Naive thymus-derived CD4-positive, alpha-beta T cell (primary cell): ENCODE results near the gene GRIK4. TPM values are rescaled to one million over a fixed set of nuclear protein-coding genes. Genes with fewer than 3 reads are reported as not detected.
A peak's percentile ranks its signal among the peaks of the same experiment; 100 is the strongest.

Source experiments
- ATAC-seq: fragments of 150-1000 bp; cut with Tn5 transposase; 2 replicates; pipeline ENCODE4 v1.10.0; 2021; ENCODE audit warnings: mild to moderate bottlenecking, moderate library complexity
- CTCF ChIA-PET: fragments of 350-600 bp; sonication (Branson Sonifier 250); formaldehyde crosslinking; loops from one replicate; lab custom pipeline; 2021; ENCODE audit warnings: antibody characterized with exemption; lab: Charles Lee
- POLR2A ChIA-PET: fragments of 350-600 bp; sonication (Branson Sonifier 250); formaldehyde crosslinking; loops from one replicate; lab custom pipeline; 2021; ENCODE audit warnings: antibody characterized with exemption, inconsistent platforms; lab: Charles Lee
- DNase-seq, 9 donors: peaks; one replicate each; pipeline versions ENCODE4 v3.0.0 to v3.0.0-alpha.2; 2020 to 2022; ENCODE audit warnings: mixed read lengths in 1 of 9
- H3K27ac ChIP-seq: one replicate; pipeline ENCODE4 v1.7.0; 2013; ENCODE audit warnings: mild to moderate bottlenecking, low read depth, low read length, moderate library complexity
- H3K27me3 ChIP-seq, 2 donors: one replicate each; pipeline ENCODE4 v1.7.0; 2013; ENCODE audit warnings: low read length in 2 of 2, mild to moderate bottlenecking in 2 of 2, moderate library complexity in 2 of 2; ENCODE audit not compliant: control insufficient read depth in 2 of 2, insufficient read depth in 2 of 2
- H3K36me3 ChIP-seq, 3 experiments: 1 replicate in 2 of 3; 2 replicates in 1 of 3; pipeline ENCODE4 v1.7.0; 2013; ENCODE audit warnings: low read length in 3 of 3, mild to moderate bottlenecking in 3 of 3, moderate library complexity in 1 of 3; ENCODE audit not compliant: insufficient read depth in 3 of 3, control insufficient read depth in 2 of 3
- H3K4me1 ChIP-seq, 2 donors: one replicate each; pipeline ENCODE4 v1.7.0; 2013; ENCODE audit warnings: low read length in 2 of 2, mild to moderate bottlenecking in 2 of 2, moderate library complexity in 1 of 2; ENCODE audit not compliant: control insufficient read depth in 2 of 2, insufficient read depth in 2 of 2
- H3K4me3 ChIP-seq: 2 replicates; pipeline ENCODE4 v1.7.0; 2013; ENCODE audit warnings: mild to moderate bottlenecking, low read length
- H3K9me3 ChIP-seq, 3 experiments: 1 replicate in 2 of 3; 2 replicates in 1 of 3; pipeline ENCODE4 v1.7.0; 2013; ENCODE audit warnings: low read length in 3 of 3; ENCODE audit not compliant: control insufficient read depth in 2 of 3
- H3K27ac Mint-ChIP-seq, 9 donors: one replicate each; pipeline ENCODE4 v1.8.0; 2020 to 2022; ENCODE audit warnings: mixed read lengths in 9 of 9, mild to moderate bottlenecking in 8 of 9, moderate library complexity in 5 of 9, inconsistent platforms in 2 of 9
- H3K27me3 Mint-ChIP-seq, 5 donors: one replicate each; pipeline ENCODE4 v1.8.0; 2021 to 2022; ENCODE audit warnings: mixed read lengths in 5 of 5, mild to moderate bottlenecking in 1 of 5
- H3K36me3 Mint-ChIP-seq, 5 donors: one replicate each; pipeline ENCODE4 v1.8.0; 2020 to 2022; ENCODE audit warnings: mixed read lengths in 5 of 5, mild to moderate bottlenecking in 3 of 5, inconsistent platforms in 1 of 5
- H3K4me1 Mint-ChIP-seq, 7 donors: one replicate each; pipeline ENCODE4 v1.8.0; 2020 to 2022; ENCODE audit warnings: mixed read lengths in 7 of 7, mild to moderate bottlenecking in 3 of 7, inconsistent platforms in 1 of 7
- H3K4me3 Mint-ChIP-seq, 10 donors: one replicate each; pipeline ENCODE4 v1.8.0; 2020 to 2022; ENCODE audit warnings: mild to moderate bottlenecking in 10 of 10, mixed read lengths in 10 of 10, moderate library complexity in 6 of 10, inconsistent platforms in 2 of 10
- H3K9me3 Mint-ChIP-seq, 11 donors: one replicate each; pipeline ENCODE4 v1.8.0; 2020 to 2022; ENCODE audit warnings: mixed read lengths in 11 of 11, mild to moderate bottlenecking in 4 of 11, inconsistent platforms in 1 of 11, moderate library complexity in 1 of 11
- intact Hi-C, 2 donors: fragments of 100-400 bp; cut with micrococcal nuclease; formaldehyde crosslinking; loops; one replicate each; pipeline ENCODE4 v1.15.1; 2023
- polyA plus RNA-seq, 2 donors: library from polyadenylated mRNA; unstranded; fragments of 300-500 nt; fragmentation: Illumina TruSeq; gene quantifications; one replicate each; pipeline ENCODE4 v1.2.3, GENCODE V29; 2021
- total RNA-seq, 6 experiments: library from RNA in 5 of 6; stranded (reverse) in 5 of 6; gene quantifications; 1 replicate in 5 of 6; 2 replicates in 1 of 6; pipeline ENCODE4 v1.2.3 and lab custom pipeline; 2021 to 2026

The GRIK4 gene
- total and polyA plus RNA-seq, 7 experiments from 2014 or later: 0.93 to 3.8 TPM; not detected in 5

DNA sequence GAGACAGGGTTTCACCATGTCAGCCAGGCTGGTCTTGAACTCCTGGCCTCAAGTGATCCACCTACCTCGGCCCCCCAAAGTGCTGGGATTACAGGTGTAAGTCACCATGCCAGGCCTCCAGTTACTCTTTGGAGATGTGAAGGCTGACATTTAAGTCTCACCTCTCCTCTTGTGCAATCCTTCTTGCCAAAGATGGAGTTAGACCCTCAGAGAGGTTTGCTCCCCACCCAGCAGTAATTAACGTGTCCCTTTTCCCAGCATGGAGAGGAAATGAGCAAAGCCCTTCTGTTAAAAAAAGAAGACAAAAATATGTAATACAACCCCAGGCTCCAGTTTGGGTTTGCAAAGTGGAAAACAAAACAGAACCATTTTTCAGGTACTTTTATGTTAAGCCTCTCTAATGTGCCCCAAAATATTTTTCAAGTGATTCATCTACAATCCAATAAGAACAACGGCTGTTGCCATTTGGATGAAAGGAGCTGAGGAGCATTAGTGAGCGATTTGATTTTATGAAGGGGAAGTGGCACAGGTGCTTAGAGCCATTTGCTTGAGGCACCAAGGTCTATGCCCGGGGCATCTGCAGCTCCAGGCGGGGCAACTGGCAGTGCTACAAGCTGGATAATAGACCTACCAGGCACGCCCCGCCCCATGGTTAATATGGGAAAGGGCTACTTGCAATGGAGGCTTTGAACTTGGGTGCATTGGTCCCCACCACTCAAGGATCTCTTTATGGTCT lies 57.2 kb downstream of the GRIK4 start:
- intact Hi-C loops: no loop called here
- no peak for ATAC-seq
- Mint-ChIP-seq H3K27ac (no peak overlapping the region), H3K4me3 (no peak overlapping the region), H3K27me3 (peaks cover 26 to 58% (median 39%) of the 10 kb centered on the region in 5 donors), H3K9me3 (no peaks in the 10 kb centered on the region), H3K36me3 (no peaks in the 10 kb centered on the region), H3K4me1 (peaks cover 0 to 8% (median 0%) of the 10 kb centered on the region in 7 donors)
- ChIA-PET CTCF (no interaction called here), POLR2A (no interaction called here)
- Histone ChIP-seq H3K27me3 (no peaks in the 10 kb centered on the region), H3K36me3 (no peaks in the 10 kb centered on the region), H3K4me1 (no peaks in the 10 kb centered on the region), H3K4me3 (no peak overlapping the region), H3K27ac (no peak overlapping the region), H3K9me3 (no peaks in the 10 kb centered on the region)
- DNase-seq: no peak

DNA sequence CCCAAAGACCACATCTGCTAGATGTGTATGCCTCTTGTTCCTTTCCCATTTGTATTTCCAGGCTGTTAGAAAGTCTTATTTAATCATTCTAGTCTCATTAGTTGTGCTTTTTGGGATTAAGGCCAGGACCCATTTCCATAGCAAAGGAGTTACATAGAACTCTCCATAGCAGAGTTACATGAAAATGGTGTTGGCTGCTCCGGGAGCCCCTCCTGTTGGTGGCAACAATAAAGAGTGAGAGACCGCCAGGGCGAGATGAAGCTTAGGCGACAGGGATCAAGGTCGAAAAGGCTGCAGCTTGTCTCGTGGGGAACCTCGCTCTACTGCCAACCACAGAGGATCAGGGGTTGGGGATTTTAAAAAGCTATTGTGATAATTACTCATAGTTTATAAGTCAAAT lies 58.3 kb downstream of the GRIK4 start:
- ChIA-PET POLR2A (no interaction called here), CTCF (no interaction called here)
- H3K27ac Mint-ChIP-seq: no peak overlapping the region
- Histone ChIP-seq H3K36me3 (no peaks in the 10 kb centered on the region), H3K9me3 (no peaks in the 10 kb centered on the region), H3K4me3 (no peak overlapping the region), H3K27ac (no peak overlapping the region), H3K27me3 (no peaks in the 10 kb centered on the region), H3K4me1 (no peaks in the 10 kb centered on the region)
- H3K4me1 Mint-ChIP-seq: peaks cover 0 to 8% (median 0%) of the 10 kb centered on the region in 7 donors
- no peak for ATAC-seq
- H3K27me3 Mint-ChIP-seq: peaks cover 24 to 62% (median 42%) of the 10 kb centered on the region in 5 donors
- no peaks in the 10 kb centered on the region for H3K36me3 Mint-ChIP-seq
- H3K9me3 Mint-ChIP-seq: no peaks in the 10 kb centered on the region
- intact Hi-C loops: no loop called here
- no peak overlapping the region for H3K4me3 Mint-ChIP-seq
- no peak for DNase-seq

DNA sequence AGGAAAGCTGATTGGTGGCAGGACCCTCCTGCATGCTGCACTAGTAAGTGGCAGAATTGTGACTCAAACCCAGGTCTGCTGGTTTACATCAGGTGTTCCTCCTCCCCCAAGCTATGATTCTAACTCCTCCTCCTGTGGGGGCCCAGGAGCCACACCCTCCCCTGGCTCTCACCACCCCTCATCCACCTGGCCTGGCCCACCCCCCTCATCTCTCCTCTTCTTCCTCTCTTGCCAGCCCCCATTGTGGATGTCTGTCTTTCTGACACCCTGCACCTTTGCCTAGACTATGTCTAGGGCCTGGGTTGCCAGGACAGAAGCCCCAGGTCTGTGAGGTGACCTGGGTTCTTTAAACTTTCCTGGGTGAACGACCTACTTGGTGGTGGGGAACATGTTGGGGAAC lies 59.9 kb downstream of the GRIK4 start:
- H3K27ac ChIP-seq: no peak overlapping the region

DNA sequence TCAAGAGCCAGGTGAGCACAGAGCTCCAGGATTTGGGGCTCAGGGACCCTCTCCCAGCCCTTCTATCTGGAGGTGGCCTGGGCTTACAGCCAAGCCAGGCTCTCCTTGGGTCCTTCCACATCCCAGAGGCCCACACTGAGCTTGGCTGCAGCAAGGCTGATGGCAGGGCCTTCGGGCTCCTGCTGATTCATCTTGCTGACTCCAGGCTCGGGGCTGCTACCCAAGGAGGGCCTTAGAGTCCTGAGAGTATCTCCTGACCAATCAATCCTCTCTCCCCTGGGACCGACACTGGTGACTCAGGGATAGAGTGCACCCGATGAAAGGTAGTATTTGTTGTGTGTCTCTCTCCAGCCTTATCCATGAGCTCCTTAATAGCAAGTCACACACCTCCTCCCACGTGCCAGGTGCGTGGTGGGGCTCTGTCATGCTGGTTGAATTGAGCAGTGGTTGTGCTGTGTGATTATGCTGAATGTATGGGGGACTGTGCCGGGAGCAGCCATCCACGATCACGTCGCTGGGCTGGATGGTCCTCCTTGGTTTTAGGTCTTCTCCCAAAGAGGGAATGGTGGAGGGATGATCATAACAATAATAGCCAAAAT lies 62.3 kb downstream of the GRIK4 start:
- Mint-ChIP-seq H3K4me1 (peaks cover 0 to 2% (median 0%) of the 10 kb centered on the region in 7 donors), H3K4me3 (no peak overlapping the region), H3K36me3 (no peaks in the 10 kb centered on the region), H3K9me3 (peaks cover 0 to 1% (median 0%) of the 10 kb centered on the region in 11 donors), H3K27me3 (peaks cover 3 to 55% (median 36%) of the 10 kb centered on the region in 5 donors), H3K27ac (no peak overlapping the region)
- intact Hi-C loops: no loop called here
- ATAC-seq: no peak
- no peak overlapping the region for H3K27ac ChIP-seq
- no peaks in the 10 kb centered on the region for H3K9me3 ChIP-seq
- H3K4me1 ChIP-seq: no peaks in the 10 kb centered on the region
- H3K4me3 ChIP-seq: no peak overlapping the region
- ChIA-PET POLR2A (no interaction called here), CTCF (no interaction called here)
- no peak for DNase-seq
- no peaks in the 10 kb centered on the region for H3K36me3 ChIP-seq
- H3K27me3 ChIP-seq: no peaks in the 10 kb centered on the region

More for the DNA sequence above, 59.9 kb downstream of the GRIK4 start:
- H3K4me1 ChIP-seq: no peaks in the 10 kb centered on the region
- ATAC-seq (no peak), DNase-seq (no peak)
- no peaks in the 10 kb centered on the region for H3K9me3 Mint-ChIP-seq
- no peak overlapping the region for H3K4me3 Mint-ChIP-seq
- H3K36me3 Mint-ChIP-seq: no peaks in the 10 kb centered on the region
- intact Hi-C loops: no loop called here
- no peak overlapping the region for H3K4me3 ChIP-seq
- no peaks in the 10 kb centered on the region for H3K4me1 Mint-ChIP-seq
- no peaks in the 10 kb centered on the region for H3K9me3 ChIP-seq
- ChIA-PET POLR2A (no interaction called here), CTCF (no interaction called here)
- peak overlapping the region in 1 of 9 donors; percentile 22 for H3K27ac Mint-ChIP-seq
- peaks cover 9 to 60% (median 42%) of the 10 kb centered on the region in 5 donors for H3K27me3 Mint-ChIP-seq
- no peaks in the 10 kb centered on the region for H3K27me3 ChIP-seq
- no peaks in the 10 kb centered on the region for H3K36me3 ChIP-seq

DNA sequence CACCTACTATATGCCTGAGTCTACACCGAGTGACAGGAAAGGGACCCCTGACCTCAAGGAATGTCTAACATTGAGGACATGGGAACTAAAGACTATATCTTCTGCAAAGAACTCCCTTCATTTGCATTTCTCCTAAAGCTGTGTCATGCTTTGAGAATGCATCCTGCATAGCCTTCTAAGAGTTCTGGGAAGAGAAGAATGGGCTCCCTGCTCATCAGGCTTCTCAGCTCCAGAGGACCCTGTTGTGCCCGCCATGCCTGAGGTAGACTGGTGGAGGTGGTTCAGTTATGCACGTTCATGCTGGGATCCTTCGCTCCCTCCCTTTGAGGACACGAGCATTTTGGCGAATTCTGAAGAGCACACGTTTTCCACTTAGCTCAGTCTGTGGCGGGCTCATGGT lies 63.3 kb downstream of the GRIK4 start:
- intact Hi-C loops: no loop called here
- H3K4me3 Mint-ChIP-seq: no peak overlapping the region

DNA sequence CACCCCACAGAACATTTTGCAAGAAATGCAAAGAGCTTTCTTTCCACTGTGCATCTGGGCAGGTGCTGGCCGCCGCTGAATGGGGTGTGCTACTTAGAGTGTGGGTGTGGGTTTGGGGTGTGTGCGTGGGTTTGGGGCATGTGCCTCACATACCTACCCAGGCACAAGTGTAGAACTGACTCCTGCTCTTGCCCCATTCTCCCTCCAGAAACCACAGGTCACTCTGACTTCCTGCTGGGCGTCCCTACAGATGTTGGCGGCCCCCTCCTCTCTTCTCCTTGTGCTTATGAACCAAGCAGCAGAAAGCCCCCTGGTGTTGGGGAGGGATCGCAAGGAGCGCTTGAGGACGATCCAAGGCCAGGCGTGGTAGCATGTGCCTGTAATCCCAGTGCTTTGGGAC lies 63.9 kb downstream of the GRIK4 start:
- Mint-ChIP-seq H3K4me1 (peaks cover 0 to 2% (median 0%) of the 10 kb centered on the region in 7 donors), H3K9me3 (peaks cover 0 to 1% (median 0%) of the 10 kb centered on the region in 11 donors), H3K4me3 (no peak overlapping the region), H3K27ac (no peak overlapping the region), H3K27me3 (peaks cover 0 to 48% (median 32%) of the 10 kb centered on the region in 5 donors), H3K36me3 (no peaks in the 10 kb centered on the region)
- H3K27ac ChIP-seq: no peak overlapping the region
- ChIA-PET POLR2A (no interaction called here), CTCF (no interaction called here)
- DNase-seq (no peak), ATAC-seq (no peak)
- H3K4me3 ChIP-seq: no peak overlapping the region
- H3K36me3 ChIP-seq: no peaks in the 10 kb centered on the region
- no peaks in the 10 kb centered on the region for H3K9me3 ChIP-seq
- H3K4me1 ChIP-seq: no peaks in the 10 kb centered on the region
- H3K27me3 ChIP-seq: no peaks in the 10 kb centered on the region
- intact Hi-C loops: no loop called here

More for the DNA sequence above, 63.3 kb downstream of the GRIK4 start:
- no peak for DNase-seq
- Mint-ChIP-seq H3K4me1 (peaks cover 0 to 2% (median 0%) of the 10 kb centered on the region in 7 donors), H3K27ac (no peak overlapping the region), H3K36me3 (no peaks in the 10 kb centered on the region), H3K27me3 (peaks cover 0 to 45% (median 33%) of the 10 kb centered on the region in 5 donors), H3K9me3 (peaks cover 0 to 1% (median 0%) of the 10 kb centered on the region in 11 donors)
- no peaks in the 10 kb centered on the region for H3K9me3 ChIP-seq
- ChIA-PET POLR2A (no interaction called here), CTCF (no interaction called here)
- H3K27me3 ChIP-seq: no peaks in the 10 kb centered on the region
- H3K36me3 ChIP-seq: no peaks in the 10 kb centered on the region
- H3K4me3 ChIP-seq: no peak overlapping the region
- ATAC-seq: no peak
- H3K4me1 ChIP-seq: no peaks in the 10 kb centered on the region
- H3K27ac ChIP-seq: no peak overlapping the region
